DOHH2 (cell line): ENCODE results near the gene ZNF260.

ENCODE experiments used
- H3F3A ChIP-seq: fragments of 200-600 bp; sonication (generic), shearing (Covaris generic); 2 replicates; pipeline ENCODE4 v1.6.0; 2016; ENCODE audit warnings: antibody characterized with exemption, mild to moderate bottlenecking; ENCODE audit not compliant: control insufficient read depth, insufficient read depth
- H3K27ac ChIP-seq: fragments of 200-600 bp; sonication (generic); 2 replicates; pipeline ENCODE4 v1.5.1; 2014; ENCODE audit warnings: low read depth, mild to moderate bottlenecking, low read length, moderate library complexity
- H3K27me3 ChIP-seq: fragments of 200-600 bp; sonication (generic); 2 replicates; pipeline ENCODE4 v1.6.1; 2014; ENCODE audit warnings: mild to moderate bottlenecking, low read length, mixed read lengths; ENCODE audit not compliant: control insufficient read depth
- H3K36me3 ChIP-seq: fragments of 200-600 bp; sonication (generic); 2 replicates; pipeline ENCODE4 v1.6.1; 2014; ENCODE audit warnings: mild to moderate bottlenecking, low read length, moderate library complexity, mixed read lengths; ENCODE audit not compliant: control insufficient read depth
- H3K4me1 ChIP-seq: fragments of 200-600 bp; sonication (generic); 2 replicates; pipeline ENCODE4 v1.6.1; 2014; ENCODE audit warnings: mild to moderate bottlenecking, low read length, mixed read lengths; ENCODE audit not compliant: control insufficient read depth
- H3K4me2 ChIP-seq: fragments of 200-600 bp; sonication (generic); 2 replicates; pipeline ENCODE4 v1.6.0; 2014; ENCODE audit warnings: mild to moderate bottlenecking, low read length, moderate library complexity
- H3K4me3 ChIP-seq: fragments of 200-600 bp; sonication (generic); 2 replicates; pipeline ENCODE4 v1.5.1; 2014; ENCODE audit warnings: mild to moderate bottlenecking, low read length, mixed read lengths
- H3K79me2 ChIP-seq: fragments of 200-600 bp; sonication (generic); 2 replicates; pipeline ENCODE4 v1.6.1; 2014; ENCODE audit warnings: mild to moderate bottlenecking, low read length, mixed read lengths; ENCODE audit not compliant: control insufficient read depth
- H3K9me2 ChIP-seq: fragments of 200-600 bp; sonication (generic); replicated peaks from 2 replicates; pipeline ENCODE4 v1.6.1; 2014; ENCODE audit warnings: mild to moderate bottlenecking, low read length, mixed read lengths; ENCODE audit not compliant: control insufficient read depth
- H3K9me3 ChIP-seq: fragments of 200-600 bp; sonication (generic); 2 replicates; pipeline ENCODE4 v1.6.1; 2014; ENCODE audit warnings: antibody characterized with exemption, low read length, mixed read lengths; ENCODE audit not compliant: control insufficient read depth, insufficient read depth
- H4K20me1 ChIP-seq: fragments of 200-600 bp; sonication (generic); 2 replicates; pipeline ENCODE4 v1.6.0; 2014; ENCODE audit warnings: low read depth, mild to moderate bottlenecking, antibody characterized with exemption, low read length, moderate library complexity; ENCODE audit not compliant: control insufficient read depth, insufficient read depth
- EZH2phosphoT487 ChIP-seq: fragments of 200-600 bp; sonication (generic); IDR thresholded peaks from 2 replicates; pipeline ENCODE4 v1.6.1; 2017; ENCODE audit warnings: borderline replicate concordance, mild to moderate bottlenecking, antibody characterized with exemption, low read length, moderate library complexity, mixed read lengths
- TF ChIP-seq, protein P1 (sequence below): fragments of 200-600 bp; sonication (generic); IDR thresholded peaks from one replicate; pipeline ENCODE4 v1.5.1; 2014; ENCODE audit warnings: antibody characterized with exemption, mild to moderate bottlenecking, low read depth, low read length; ENCODE audit not compliant: poor library complexity, severe bottlenecking

ZNF260 gene

GRCh38 chr19:36528194-36528920 lies at the start of gene ZNF260:
ZNF260 (minus strand) TSS chr19:36528271; CDS start chr19:36515238, 13,033 bp downstream.
- Histone ChIP-seq H4K20me1 (no peaks in the 10 kb centered on the region), H3K4me3 (peak within 1 kb of the TSS; percentile 96), H3K9me3 (peaks cover 19% of the 10 kb centered on the region; the same call in 1 of the 2 replicates), H3K27ac (peak within 1 kb of the TSS; percentile 46), H3K36me3 (peaks cover 9% of the 10 kb centered on the region; the same call in 1 of the 2 replicates), H3K4me2 (peak within 1 kb of the TSS; percentile 95), H3F3A (peaks cover 5% of the 10 kb centered on the region; the same call in 1 of the 2 replicates), H3K79me2 (no peaks in the 10 kb centered on the region; the same call in 1 of the 2 replicates), H3K9me2 (no peaks in the 10 kb centered on the region), H3K27me3 (no peaks in the 10 kb centered on the region), H3K4me1 (peaks cover 18% of the 10 kb centered on the region)
- no peak for TF ChIP-seq EZH2phosphoT487
- TF ChIP-seq, protein P1, sequence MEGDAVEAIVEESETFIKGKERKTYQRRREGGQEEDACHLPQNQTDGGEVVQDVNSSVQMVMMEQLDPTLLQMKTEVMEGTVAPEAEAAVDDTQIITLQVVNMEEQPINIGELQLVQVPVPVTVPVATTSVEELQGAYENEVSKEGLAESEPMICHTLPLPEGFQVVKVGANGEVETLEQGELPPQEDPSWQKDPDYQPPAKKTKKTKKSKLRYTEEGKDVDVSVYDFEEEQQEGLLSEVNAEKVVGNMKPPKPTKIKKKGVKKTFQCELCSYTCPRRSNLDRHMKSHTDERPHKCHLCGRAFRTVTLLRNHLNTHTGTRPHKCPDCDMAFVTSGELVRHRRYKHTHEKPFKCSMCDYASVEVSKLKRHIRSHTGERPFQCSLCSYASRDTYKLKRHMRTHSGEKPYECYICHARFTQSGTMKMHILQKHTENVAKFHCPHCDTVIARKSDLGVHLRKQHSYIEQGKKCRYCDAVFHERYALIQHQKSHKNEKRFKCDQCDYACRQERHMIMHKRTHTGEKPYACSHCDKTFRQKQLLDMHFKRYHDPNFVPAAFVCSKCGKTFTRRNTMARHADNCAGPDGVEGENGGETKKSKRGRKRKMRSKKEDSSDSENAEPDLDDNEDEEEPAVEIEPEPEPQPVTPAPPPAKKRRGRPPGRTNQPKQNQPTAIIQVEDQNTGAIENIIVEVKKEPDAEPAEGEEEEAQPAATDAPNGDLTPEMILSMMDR: no peak

- no peaks in the 10 kb centered on the region for H3K9me2 ChIP-seq
These were observed 49.4 kb upstream of the ZNF260 start for GRCh38 chr19:36577271-36577996.

GRCh38 chr19:36574741-36575140 lies 46.7 kb upstream of the ZNF260 start:
- Histone ChIP-seq H3K4me2 (no peak overlapping the region), H3K79me2 (peaks cover 12% of the 10 kb centered on the region), H3K9me2 (no peaks in the 10 kb centered on the region), H3K9me3 (peaks cover 20% of the 10 kb centered on the region), H3K36me3 (peaks cover 19% of the 10 kb centered on the region), H3F3A (no peaks in the 10 kb centered on the region), H3K27me3 (no peaks in the 10 kb centered on the region), H3K4me1 (peaks cover 16% of the 10 kb centered on the region), H3K27ac (no peak overlapping the region), H3K4me3 (peak overlapping the region; percentile 99; the same call in 1 of the 2 replicates), H4K20me1 (no peaks in the 10 kb centered on the region)
- TF ChIP-seq, protein P1: no peak
- TF ChIP-seq EZH2phosphoT487: no peak

More at GRCh38 chr19:36577271-36577996, 49.4 kb upstream of the ZNF260 start:
- no peak for TF ChIP-seq EZH2phosphoT487
- TF ChIP-seq, protein P1: no peak
- H3K27me3 ChIP-seq: no peaks in the 10 kb centered on the region
- H3K4me1 ChIP-seq: peaks cover 12% of the 10 kb centered on the region
- H3K36me3 ChIP-seq: peaks cover 19% of the 10 kb centered on the region
- no peaks in the 10 kb centered on the region for H3F3A ChIP-seq
- no peaks in the 10 kb centered on the region for H4K20me1 ChIP-seq
- no peak overlapping the region for H3K4me3 ChIP-seq
- H3K27ac ChIP-seq: no peak overlapping the region
- H3K79me2 ChIP-seq: peaks cover 12% of the 10 kb centered on the region
- peaks cover 15% of the 10 kb centered on the region for H3K9me3 ChIP-seq
- H3K4me2 ChIP-seq: no peak overlapping the region
